GM18858 (cell line): ENCODE measurements around the gene CLCN6.
"Not testable (repeated sequence)": the region's sequence is repeated elsewhere in the genome, so short reads cannot be mapped to it uniquely, and the experiment has no call there.

Source experiments
- ATAC-seq: cut with Tn5 transposase; IDR thresholded peaks from one replicate; pipeline ENCODE4 v1.9.1; 2021; ENCODE audit not compliant: unreplicated experiment

CLCN6 gene

GRCh38 chr1:11793819-11794218 is 12.2 kb upstream of the CLCN6 start:
- no peak for ATAC-seq

DNA sequence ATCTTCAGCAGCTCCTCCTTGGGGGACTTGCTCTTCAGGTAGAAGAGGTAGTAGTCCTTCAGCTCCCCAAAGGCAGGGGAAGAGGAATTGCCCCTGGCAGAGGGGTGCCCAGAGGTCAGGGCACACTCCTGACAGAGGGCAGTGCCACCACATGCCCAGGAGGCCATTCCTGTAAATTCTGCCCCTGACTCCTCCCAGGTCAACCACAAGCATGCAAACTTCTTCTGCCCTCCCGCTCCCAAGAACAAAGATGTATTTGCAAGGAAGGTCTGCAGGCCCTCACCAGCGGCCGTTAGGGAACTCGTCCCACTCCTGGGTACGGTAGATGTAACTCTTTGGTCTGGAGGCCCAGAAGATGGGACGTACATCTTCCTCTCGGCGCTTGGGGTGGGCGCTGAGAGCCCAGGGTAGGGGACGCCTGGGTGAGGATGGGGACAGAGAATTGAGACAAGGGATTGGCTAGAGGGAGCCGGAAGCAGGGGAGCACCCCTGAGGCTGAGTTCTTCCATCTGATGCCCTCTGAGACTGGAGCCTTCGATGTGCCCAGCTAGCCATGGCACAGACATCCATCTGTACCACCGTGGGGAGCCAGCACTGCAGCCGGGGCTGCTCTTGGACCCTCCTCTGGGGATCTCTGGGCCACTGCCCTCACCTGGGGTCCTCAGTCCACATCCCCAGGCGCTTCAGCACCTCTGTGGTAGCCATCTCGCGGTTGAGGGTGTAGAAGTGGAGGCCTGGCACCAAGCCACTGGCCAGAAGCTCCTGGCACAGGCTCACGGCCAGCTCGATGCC is 11.3 kb upstream of the CLCN6 start:
- ATAC-seq, result no peak

- no peak for ATAC-seq
These were observed 10.6 kb upstream of the CLCN6 start for GRCh38 chr1:11795238-11795890.

DNA sequence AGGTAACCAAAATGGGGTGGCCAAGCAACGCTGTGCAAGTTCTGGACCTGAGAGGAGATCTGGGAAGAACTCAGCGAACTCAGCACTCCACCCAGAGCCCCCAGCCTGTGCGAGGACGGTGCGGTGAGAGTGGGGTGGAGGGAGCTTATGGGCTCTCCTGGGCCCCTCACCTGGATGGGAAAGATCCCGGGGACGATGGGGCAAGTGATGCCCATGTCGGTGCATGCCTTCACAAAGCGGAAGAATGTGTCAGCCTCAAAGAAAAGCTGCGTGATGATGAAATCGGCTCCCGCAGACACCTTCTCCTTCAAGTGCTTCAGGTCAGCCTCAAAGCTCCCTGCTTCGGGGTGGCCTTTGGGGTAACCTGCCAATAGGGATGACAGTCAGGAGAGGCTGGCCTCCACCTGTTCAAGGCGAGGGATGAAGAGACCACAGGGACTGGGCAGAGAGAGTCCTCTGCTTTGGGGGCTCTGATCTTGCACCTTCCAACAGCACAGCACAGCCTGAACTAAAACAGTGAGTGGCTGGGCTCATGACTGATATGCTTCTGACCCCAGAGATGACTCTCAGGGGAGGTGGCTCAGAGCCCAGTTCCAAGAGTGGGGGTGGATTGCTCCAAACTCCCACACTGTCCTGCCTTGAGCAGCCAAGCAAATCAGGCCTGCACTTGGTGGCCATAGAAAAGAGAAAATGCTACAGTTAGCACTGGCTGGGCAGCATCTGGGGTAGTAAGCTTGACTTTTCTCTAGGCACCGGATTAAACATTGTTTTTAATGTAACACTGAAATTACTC is 9.8 kb upstream of the CLCN6 start:
- no peak for ATAC-seq

GRCh38 chr1:11797525-11798216 is 8.3 kb upstream of the CLCN6 start:
- ATAC-seq, result no peak

- ATAC-seq, result no peak
These were observed 6.9 kb upstream of the CLCN6 start for GRCh38 chr1:11799099-11799498.

- no peak for ATAC-seq
These were observed 6.1 kb upstream of the CLCN6 start for GRCh38 chr1:11799896-11800295.

DNA sequence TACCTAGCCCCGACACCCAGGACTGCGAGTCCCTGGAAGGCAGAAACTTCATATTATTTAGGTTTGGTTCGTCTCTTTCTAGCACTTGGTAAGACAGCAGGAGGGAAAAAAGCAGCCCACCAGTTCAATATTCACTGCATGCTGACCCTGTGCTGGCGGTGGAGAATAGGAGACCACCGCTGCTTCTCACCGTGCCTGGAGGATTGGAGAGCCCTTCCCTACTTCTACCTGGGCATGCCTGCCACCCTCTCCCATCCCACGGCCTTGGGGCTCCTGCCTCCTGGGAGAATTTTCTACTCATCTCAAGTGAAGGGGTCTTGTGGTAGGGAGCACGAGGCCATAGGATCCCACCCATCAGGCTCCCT is 5.6 kb upstream of the CLCN6 start:
- ATAC-seq, result no peak

DNA sequence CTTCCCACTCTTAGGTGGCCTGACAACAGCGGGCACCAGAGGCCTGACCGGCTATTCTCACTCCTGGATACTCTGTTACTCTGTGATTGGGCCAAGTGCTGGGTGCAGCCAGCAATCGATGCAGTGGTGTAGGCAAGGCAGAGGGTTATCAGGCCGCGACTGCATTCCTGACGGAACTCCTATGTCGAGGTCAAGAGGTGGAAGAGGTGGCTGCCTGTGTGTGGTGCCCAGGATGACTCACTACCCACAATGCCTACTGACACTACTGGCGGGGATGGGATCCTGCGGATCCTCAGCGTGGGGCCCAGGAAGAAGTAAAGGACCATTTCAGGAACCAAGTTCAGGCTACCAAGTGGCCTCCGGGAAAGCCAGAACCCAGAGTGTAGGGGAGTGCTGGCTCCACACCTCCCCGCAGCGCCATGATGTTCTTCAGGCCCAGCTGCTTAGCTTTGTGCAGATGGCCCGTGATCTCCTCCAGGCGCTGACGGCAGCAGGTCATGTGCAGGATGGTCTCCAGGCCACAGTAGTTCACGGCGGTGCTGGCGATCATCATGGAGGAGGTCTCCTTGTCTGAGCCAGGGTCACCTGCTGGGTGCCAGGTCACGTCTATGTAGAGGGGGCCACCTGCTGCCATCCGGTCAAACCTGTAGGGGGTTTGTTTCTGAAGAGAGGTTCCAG is 5.1 kb upstream of the CLCN6 start:
- ATAC-seq, result no peak

- no peak for ATAC-seq
These were observed 3.4 kb upstream of the CLCN6 start for GRCh38 chr1:11802616-11802972.

GRCh38 chr1:11802973-11803885 is 2.8 kb upstream of the CLCN6 start:
- ATAC-seq, result no peak

DNA sequence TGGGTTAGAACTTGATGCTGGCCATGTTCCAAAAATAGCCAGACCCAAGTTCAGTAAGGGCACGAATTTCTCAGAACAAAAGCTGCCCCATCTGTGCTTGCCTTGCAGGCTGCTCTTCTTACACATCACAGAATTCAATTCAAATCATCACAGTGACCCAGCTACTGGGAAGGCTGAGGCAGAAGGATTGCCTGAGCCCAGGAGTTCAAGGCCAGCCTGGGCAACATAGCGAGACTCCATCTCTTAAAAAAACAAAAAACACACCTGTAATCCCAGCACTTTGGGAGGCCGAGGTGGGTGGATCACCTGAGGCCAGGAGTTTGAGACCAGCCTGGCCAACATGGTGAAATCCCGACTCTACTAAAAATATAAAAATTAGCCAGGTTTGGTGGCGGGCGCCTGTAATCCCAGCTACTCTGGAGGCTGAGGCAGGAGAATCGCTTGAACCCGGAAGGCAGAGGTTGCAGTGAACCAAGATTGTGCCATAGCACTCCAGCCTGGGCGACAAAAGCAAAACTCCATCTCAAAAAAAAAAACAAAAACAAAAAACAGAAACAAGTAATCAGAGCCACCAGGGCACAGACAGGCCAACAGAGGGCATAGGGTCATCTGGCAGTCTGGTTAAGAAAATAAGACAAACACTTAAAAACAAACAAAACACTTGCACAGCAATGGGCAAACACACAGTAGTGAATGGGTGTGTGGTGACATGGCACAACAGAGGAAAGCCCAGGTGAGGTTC is 1.9 kb upstream of the CLCN6 start:
- ATAC-seq, result not testable (repeated sequence)

DNA sequence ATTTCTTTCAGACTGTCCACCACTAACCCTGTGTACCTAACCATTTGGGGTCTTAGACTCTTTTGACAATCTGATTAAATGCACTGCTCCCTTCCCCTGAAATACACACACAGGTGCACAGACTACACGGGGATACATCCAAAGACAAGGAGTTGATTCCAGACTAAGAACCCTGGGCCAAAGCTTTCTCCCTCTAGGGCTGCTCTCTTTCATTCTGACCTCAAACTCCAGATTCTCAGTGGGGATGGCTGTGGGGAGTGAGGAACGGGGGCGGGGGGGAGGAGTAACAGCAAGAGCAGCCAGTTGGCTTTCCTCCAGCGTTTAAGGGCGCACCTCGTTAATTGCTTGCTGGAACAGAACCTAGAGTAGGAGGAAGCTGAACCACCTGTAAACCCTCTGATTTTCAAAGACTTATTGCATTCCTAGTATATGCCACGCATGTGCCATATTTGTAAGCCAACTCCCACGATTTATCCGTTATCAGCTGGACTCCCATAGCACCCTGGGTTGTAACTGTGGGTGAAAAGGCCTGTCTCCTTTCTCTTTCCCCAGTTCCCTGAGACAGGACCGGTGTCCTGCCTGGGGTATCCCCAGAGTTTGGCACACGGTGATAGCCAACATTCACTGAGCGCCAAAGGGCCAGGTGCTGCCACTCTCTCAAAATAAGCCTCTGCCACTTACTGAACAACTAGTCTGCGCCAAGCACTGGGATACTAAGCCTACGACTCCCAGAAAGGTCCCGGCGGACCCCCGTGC is 1.1 kb upstream of the CLCN6 start:
- ATAC-seq, result no peak

DNA sequence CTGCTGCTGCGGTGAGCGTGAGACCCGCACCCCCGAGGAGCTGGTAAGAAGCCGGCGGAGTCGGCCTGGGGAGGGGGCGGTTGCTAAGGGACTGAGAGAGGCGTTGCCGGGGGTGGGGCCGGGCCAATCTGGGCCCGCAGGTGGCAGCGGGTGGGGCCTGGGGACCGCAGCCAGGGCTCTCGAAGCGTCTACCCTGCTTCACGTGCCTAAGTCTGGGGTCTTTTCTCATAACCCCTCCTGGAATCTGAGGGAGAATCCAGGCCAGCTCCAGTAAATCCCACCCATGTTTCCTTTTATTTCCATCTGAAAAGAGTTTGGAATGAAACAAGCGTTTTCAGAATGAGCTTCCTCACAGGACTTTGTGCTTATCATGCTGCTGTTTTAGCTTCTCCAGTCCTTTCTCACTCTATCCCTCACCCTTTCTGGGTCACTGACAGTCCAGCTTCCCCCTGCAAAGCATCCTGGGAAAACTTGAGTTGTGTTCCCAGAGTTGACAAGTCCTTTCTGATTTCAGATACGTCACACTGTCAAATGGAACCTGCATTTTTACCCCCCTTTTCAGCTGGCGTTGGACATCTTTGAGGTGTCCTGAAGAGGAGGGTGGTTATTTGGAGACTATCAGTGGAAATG is 431 bp downstream of the CLCN6 start:
- ATAC-seq, result peak; percentile 25

GRCh38 chr1:11807133-11807532 is 1.1 kb downstream of the CLCN6 start:
- ATAC-seq, result no peak

- no peak for ATAC-seq
These were observed 7.0 kb downstream of the CLCN6 start for GRCh38 chr1:11813021-11813420.

DNA sequence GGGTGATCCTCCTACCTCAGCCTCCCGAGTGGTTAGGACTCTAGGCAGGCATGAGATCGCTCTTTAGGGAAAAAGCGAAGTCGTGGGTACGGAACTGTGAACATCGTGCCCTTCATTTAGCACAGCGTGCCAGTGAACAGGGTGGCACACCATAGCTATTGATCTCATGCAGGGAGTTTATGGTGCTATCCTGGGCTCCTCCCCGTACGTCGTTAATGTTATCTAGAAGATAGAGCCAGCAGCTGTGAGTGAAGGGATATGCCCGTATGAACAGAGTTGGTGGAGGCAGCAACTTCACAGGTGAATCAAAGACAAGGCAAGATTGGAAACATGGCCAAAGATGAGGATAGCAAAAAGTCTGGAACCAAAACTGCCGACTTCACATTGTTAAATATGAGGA is 11.2 kb downstream of the CLCN6 start:
- no peak for ATAC-seq

DNA sequence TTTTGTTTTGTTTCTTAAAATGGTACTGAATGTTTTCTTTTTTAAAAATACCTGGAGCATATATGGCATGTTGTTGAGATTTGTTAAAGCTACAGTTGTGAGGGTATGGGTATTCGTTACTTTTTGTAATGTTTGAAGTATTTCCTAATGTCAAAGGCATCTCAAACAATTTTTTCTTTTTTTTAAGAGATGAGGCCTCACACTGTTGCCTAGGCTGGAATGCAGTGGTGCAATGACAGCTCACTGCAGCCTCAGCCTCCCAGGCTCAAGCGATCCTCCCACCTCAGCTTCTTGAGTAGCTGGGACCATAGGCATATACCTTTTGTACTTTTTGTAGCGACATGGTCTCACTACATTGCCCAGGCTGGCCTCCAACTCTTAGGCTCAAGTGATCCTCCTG is 16.1 kb downstream of the CLCN6 start:
- ATAC-seq, result no peak
